ENCODE results near the gene HDAC2. TPM values are rescaled to one million over a fixed set of nuclear protein-coding genes. Genes with fewer than 3 reads are reported as not detected.

Gene HDAC2
- polyA plus RNA-seq, 1 donor (not counting 4 experiments of a cell fraction or from before 2014, with no cell fraction given): 222 TPM

DNA sequence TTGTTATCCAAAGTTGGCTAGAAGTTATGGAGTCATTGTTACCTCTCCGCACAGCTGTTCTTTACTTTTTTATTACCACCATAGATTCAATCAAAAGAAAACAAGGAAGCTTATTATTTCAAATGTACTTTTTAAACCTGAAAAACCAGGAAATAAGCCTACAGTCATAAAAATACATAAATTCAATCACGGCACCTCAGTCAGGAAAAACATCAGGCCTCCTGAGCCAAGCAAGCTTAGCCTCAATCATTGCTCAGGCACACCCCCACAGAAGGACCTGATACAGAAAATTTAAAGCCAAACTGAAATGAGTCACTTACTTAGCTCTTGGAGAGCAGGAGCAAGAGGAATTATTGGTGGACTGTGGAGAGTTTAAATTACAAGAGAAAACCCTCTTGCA lies 69.5 kb downstream of the HDAC2 start:
- Histone ChIP-seq H3K27ac (ENCODE audit: control insufficient read depth, insufficient read depth, low read length) (no peak overlapping the region), H3K27me3 (ENCODE audit: control insufficient read depth, extremely low read depth, insufficient read depth, low read length) (no peaks in the 10 kb centered on the region), H3K4me2 (ENCODE audit: control insufficient read depth, extremely low read depth, insufficient read depth, low read depth, low read length) (no peak overlapping the region), H3K36me3 (ENCODE audit: control insufficient read depth in 2 of 2, extremely low read depth in 1 of 2, insufficient read depth in 2 of 2, low read length in 2 of 2) (no peaks in the 10 kb centered on the region), H3K9me1 (ENCODE audit: control insufficient read depth, extremely low read depth, insufficient read depth, low read length) (no peaks in the 10 kb centered on the region), H3K4me1 (ENCODE audit: control insufficient read depth, extremely low read depth, insufficient read depth, low read length) (no peaks in the 10 kb centered on the region), H4K20me1 (ENCODE audit: control insufficient read depth, extremely low read depth, insufficient read depth, low read length) (no peaks in the 10 kb centered on the region), H3K9ac (ENCODE audit: control insufficient read depth, extremely low read depth, insufficient read depth, low read length) (no peak overlapping the region), H3K9me3 (ENCODE audit: control insufficient read depth, low read depth, low read length) (no peaks in the 10 kb centered on the region), H3K4me3 (ENCODE audit: control insufficient read depth in 2 of 3, extremely low read depth in 1 of 3, insufficient read depth in 2 of 3, low read depth in 1 of 3, low read length in 3 of 3) (no peak overlapping the region), H3K79me2 (ENCODE audit: control insufficient read depth, insufficient read depth, low read length) (no peaks in the 10 kb centered on the region), H2AFZ (ENCODE audit: control insufficient read depth, low read length) (no peak overlapping the region)
- FAIRE-seq (no peak), DNase-seq (ENCODE audit: low read depth, low spot score) (no peak)
- TF ChIP-seq EZH2 (IDR thresholded peaks at IDR 0.05; ENCODE audit: low read length): no peak
- TF ChIP-seq, protein P1, sequence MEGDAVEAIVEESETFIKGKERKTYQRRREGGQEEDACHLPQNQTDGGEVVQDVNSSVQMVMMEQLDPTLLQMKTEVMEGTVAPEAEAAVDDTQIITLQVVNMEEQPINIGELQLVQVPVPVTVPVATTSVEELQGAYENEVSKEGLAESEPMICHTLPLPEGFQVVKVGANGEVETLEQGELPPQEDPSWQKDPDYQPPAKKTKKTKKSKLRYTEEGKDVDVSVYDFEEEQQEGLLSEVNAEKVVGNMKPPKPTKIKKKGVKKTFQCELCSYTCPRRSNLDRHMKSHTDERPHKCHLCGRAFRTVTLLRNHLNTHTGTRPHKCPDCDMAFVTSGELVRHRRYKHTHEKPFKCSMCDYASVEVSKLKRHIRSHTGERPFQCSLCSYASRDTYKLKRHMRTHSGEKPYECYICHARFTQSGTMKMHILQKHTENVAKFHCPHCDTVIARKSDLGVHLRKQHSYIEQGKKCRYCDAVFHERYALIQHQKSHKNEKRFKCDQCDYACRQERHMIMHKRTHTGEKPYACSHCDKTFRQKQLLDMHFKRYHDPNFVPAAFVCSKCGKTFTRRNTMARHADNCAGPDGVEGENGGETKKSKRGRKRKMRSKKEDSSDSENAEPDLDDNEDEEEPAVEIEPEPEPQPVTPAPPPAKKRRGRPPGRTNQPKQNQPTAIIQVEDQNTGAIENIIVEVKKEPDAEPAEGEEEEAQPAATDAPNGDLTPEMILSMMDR (optimal IDR thresholded peaks at IDR 0.05 in 1 of 3, IDR thresholded peaks at IDR 0.05 in 1 of 3, conservative IDR thresholded peaks at IDR 0.05 in 1 of 3; ENCODE audit: extremely low read depth in 1 of 3, insufficient read depth in 2 of 3, low read length in 3 of 3): no peak
- dilution Hi-C loops (cut with MboI; ENCODE audit: extremely low pct_ligation_motif_present, low sequenced_read_pairs): no loop called here

DNA sequence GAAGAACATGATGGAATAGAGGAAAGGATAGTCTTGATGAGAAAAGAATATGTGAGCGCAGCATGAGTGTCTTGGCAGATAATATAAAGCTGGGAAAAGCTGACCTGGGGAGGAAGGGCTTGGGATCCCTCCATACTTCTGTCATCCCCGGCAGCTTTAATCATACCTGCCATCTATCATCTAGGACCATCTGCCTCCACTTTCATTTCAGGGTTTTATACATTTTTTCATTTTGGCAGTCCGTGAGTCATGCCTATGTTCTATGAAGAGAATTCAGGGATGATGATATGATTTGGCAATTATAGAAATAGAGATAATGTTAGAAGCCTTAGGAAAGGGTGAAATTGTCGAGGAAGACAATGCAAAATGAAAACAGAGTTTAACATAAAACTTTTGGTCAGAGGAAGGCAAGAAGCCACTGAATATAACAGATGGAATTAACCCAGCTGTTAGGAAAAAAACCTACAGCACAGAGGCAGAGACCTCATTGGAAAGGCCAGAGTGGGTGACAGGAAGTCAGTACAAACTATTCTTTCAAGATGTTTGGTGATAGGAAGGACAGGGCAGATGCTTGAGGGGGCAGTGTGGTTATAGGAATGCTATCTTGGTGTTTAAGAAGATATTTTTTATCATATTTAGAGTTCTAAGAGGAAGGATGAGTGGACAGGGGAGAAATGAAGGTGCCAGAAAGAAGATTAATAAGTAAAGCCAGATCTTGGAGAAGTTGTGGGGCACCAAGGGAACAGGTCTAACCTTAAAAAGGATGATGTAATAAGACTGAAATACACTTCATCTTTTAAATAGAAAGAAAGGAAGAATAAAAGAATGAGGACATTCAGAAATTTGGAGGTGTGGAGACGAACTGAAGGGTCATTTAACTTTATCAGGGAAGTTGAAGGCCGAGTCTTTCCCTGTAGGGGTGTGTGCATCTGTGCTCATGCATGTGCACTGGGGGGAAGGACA lies 76.0 kb downstream of the HDAC2 start:
- no peaks in the 10 kb centered on the region for H3K9me3 ChIP-seq (ENCODE audit: control insufficient read depth, low read depth, low read length)
- dilution Hi-C loops (cut with MboI; ENCODE audit: extremely low pct_ligation_motif_present, low sequenced_read_pairs): loop anchor here (25.0 kb wide), 1 partner anchor 1108 kb away; no protein-coding TSS in a partner anchor
- no peaks in the 10 kb centered on the region for H3K79me2 ChIP-seq (ENCODE audit: control insufficient read depth, insufficient read depth, low read length)
- H3K9me1 ChIP-seq (ENCODE audit: control insufficient read depth, extremely low read depth, insufficient read depth, low read length): no peaks in the 10 kb centered on the region
- TF ChIP-seq, protein P1 (optimal IDR thresholded peaks at IDR 0.05 in 1 of 3, IDR thresholded peaks at IDR 0.05 in 1 of 3, conservative IDR thresholded peaks at IDR 0.05 in 1 of 3; ENCODE audit: extremely low read depth in 1 of 3, insufficient read depth in 2 of 3, low read length in 3 of 3): no peak
- no peak for TF ChIP-seq EZH2 (IDR thresholded peaks at IDR 0.05; ENCODE audit: low read length)
- no peak overlapping the region for H3K4me3 ChIP-seq (ENCODE audit: control insufficient read depth in 2 of 3, extremely low read depth in 1 of 3, insufficient read depth in 2 of 3, low read depth in 1 of 3, low read length in 3 of 3)
- no peaks in the 10 kb centered on the region for H3K4me1 ChIP-seq (ENCODE audit: control insufficient read depth, extremely low read depth, insufficient read depth, low read length)
- no peak for DNase-seq (ENCODE audit: low read depth, low spot score)
- no peaks in the 10 kb centered on the region for H4K20me1 ChIP-seq (ENCODE audit: control insufficient read depth, extremely low read depth, insufficient read depth, low read length)
- no peak for FAIRE-seq
- H3K4me2 ChIP-seq (ENCODE audit: control insufficient read depth, extremely low read depth, insufficient read depth, low read depth, low read length): no peak overlapping the region
- no peaks in the 10 kb centered on the region for H3K27me3 ChIP-seq (ENCODE audit: control insufficient read depth, extremely low read depth, insufficient read depth, low read length)
- no peak overlapping the region for H3K9ac ChIP-seq (ENCODE audit: control insufficient read depth, extremely low read depth, insufficient read depth, low read length)
- H3K27ac ChIP-seq (ENCODE audit: control insufficient read depth, insufficient read depth, low read length): no peak overlapping the region
- H2AFZ ChIP-seq (ENCODE audit: control insufficient read depth, low read length): no peak overlapping the region
- no peaks in the 10 kb centered on the region for H3K36me3 ChIP-seq (ENCODE audit: control insufficient read depth in 2 of 2, extremely low read depth in 1 of 2, insufficient read depth in 2 of 2, low read length in 2 of 2)
